ENCODE measurements around the gene PRKAR2B. TPM values are rescaled to one million over a fixed set of nuclear protein-coding genes. Genes with fewer than 3 reads are reported as not detected.

PRKAR2B gene
- polyA plus RNA-seq, 1 of the 3 experiments (the other 2 are of a cell fraction), result 17.3 TPM

DNA sequence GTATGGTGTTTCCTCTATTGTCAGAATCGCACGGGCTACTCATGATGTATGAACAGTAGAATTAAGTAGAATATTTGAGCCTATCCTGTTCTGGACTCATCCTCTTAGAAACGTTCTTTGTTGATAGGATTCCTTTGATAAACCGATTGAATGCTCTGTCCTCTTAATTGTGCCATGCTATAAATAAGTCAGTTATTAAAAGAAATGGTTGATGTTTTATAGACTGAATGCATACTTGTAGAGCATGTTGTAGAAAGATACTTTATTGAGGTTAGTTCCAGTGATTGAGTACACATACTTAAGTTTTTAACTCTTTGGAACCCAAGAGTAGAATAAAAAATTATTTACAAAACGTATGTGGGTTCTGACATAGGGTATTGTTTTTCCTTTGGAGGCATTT lies 69.4 kb downstream of the PRKAR2B start:
- ChIA-PET CTCF (interaction anchor here (1.1 to 1.2 kb wide), 2 partner anchors 34 to 629 kb away, joined by 3 to 4 read pairs; no protein-coding TSS in a partner anchor), POLR2A (no interaction called here)
- no peak for TF ChIP-seq RXRA (IDR thresholded peaks at IDR 0.05; ENCODE audit: borderline replicate concordance, low read depth)
- no peak for TF ChIP-seq GATA2 (CRISPR knock-in tag; IDR thresholded peaks at IDR 0.05)
- no peak for TF ChIP-seq CHD2 (IDR thresholded peaks at IDR 0.05; ENCODE audit: low read length, partially characterized antibody)
- no peak for TF ChIP-seq TAF1 (IDR thresholded peaks at IDR 0.05; ENCODE audit: borderline replicate concordance, low read depth, low read length)
- no peak for TF ChIP-seq TEAD4 (IDR thresholded peaks at IDR 0.05; ENCODE audit: borderline replicate concordance, insufficient read depth)
- TF ChIP-seq GABPA (IDR thresholded peaks at IDR 0.05; ENCODE audit: low read depth), result no peak
- no peak for TF ChIP-seq EP300 (IDR thresholded peaks at IDR 0.05; ENCODE audit: borderline replicate concordance in 1 of 2, low read depth in 1 of 2, low read length in 1 of 2)
- no peak for TF ChIP-seq NFIC (IDR thresholded peaks at IDR 0.05; ENCODE audit: borderline replicate concordance)
- no peak for TF ChIP-seq MEF2A (IDR thresholded peaks at IDR 0.05; ENCODE audit: borderline replicate concordance, low read depth)
- TF ChIP-seq SMC3 (IDR thresholded peaks at IDR 0.05; ENCODE audit: low read depth, low read length), result no peak
- TF ChIP-seq, protein P1, sequence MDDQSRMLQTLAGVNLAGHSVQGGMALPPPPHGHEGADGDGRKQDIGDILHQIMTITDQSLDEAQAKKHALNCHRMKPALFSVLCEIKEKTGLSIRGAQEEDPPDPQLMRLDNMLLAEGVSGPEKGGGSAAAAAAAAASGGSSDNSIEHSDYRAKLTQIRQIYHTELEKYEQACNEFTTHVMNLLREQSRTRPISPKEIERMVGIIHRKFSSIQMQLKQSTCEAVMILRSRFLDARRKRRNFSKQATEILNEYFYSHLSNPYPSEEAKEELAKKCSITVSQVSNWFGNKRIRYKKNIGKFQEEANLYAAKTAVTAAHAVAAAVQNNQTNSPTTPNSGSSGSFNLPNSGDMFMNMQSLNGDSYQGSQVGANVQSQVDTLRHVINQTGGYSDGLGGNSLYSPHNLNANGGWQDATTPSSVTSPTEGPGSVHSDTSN (IDR thresholded peaks at IDR 0.05), result no peak
- TF ChIP-seq FOXJ3 (CRISPR knock-in tag; IDR thresholded peaks at IDR 0.05), result no peak
- H3K4me1 ChIP-seq (ENCODE audit: control insufficient read depth in 1 of 2, insufficient read depth in 2 of 2, low read depth in 1 of 2, low read length in 1 of 2), result peaks cover 5 to 11% of the 10 kb centered on the region in 2 experiments; a peak in 3 of 4 replicates
- no peak overlapping the region for H2AFZ ChIP-seq (ENCODE audit: low read depth)
- H3F3A ChIP-seq (replicated peaks; ENCODE audit: insufficient read depth), result peaks cover 9% of the 10 kb centered on the region
- WGBS (ENCODE audit: low lambda C conversion rate), result 93% methylated on average over 5 of the region's 5 CpGs
- no peaks in the 10 kb centered on the region for H4K20me1 ChIP-seq (ENCODE audit: insufficient read depth)
- H3K27ac ChIP-seq (ENCODE audit: low read depth in 2 of 2, low read length in 1 of 2), result no peak overlapping the region
- DNase-seq, result no peak
- H3K9me3 ChIP-seq, result no peaks in the 10 kb centered on the region
- H3K36me3 ChIP-seq (replicated peaks in 1 of 2; ENCODE audit: control insufficient read depth in 1 of 2, insufficient read depth in 2 of 2, low read length in 1 of 2), result no peaks in the 10 kb centered on the region
- no peaks in the 10 kb centered on the region for H3K79me2 ChIP-seq (ENCODE audit: insufficient read depth)
- no peak overlapping the region for H3K9ac ChIP-seq
- no peak overlapping the region for H3K4me2 ChIP-seq
- no peaks in the 10 kb centered on the region for H3K27me3 ChIP-seq (ENCODE audit: insufficient read depth)
- no peaks in the 10 kb centered on the region for H3K9me2 ChIP-seq
- H3K4me3 ChIP-seq (ENCODE audit: low read depth in 2 of 2, low read length in 1 of 2), result no peak overlapping the region

DNA sequence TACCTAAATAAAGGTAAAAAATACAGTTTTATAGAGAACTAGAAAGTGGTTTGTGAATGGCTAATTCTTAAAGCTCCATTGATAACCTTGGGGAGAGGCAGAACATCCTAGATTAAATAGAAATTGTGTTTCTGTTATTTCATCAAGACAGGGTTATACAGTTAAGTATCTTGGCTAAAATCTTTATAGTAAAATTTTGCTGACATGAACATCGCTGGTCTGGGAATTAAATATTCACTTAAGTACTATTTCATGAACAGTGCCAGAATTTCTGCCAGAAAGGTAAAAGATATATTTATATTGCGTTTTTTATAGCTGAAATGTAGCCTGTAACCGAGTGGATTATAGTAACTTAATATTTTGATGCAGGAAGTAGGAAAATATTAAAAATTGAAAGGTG lies 70.6 kb downstream of the PRKAR2B start:
- H4K20me1 ChIP-seq (ENCODE audit: insufficient read depth), result no peaks in the 10 kb centered on the region
- no peak overlapping the region for H3K4me3 ChIP-seq (ENCODE audit: low read depth in 2 of 2, low read length in 1 of 2)
- H3K27ac ChIP-seq (ENCODE audit: low read depth in 2 of 2, low read length in 1 of 2), result no peak overlapping the region
- POLR2A ChIA-PET, result interaction anchor here (1.2 kb wide), 1 partner anchor 28 kb away, joined by 3 read pairs; no protein-coding TSS in a partner anchor
- TF ChIP-seq, protein P2, sequence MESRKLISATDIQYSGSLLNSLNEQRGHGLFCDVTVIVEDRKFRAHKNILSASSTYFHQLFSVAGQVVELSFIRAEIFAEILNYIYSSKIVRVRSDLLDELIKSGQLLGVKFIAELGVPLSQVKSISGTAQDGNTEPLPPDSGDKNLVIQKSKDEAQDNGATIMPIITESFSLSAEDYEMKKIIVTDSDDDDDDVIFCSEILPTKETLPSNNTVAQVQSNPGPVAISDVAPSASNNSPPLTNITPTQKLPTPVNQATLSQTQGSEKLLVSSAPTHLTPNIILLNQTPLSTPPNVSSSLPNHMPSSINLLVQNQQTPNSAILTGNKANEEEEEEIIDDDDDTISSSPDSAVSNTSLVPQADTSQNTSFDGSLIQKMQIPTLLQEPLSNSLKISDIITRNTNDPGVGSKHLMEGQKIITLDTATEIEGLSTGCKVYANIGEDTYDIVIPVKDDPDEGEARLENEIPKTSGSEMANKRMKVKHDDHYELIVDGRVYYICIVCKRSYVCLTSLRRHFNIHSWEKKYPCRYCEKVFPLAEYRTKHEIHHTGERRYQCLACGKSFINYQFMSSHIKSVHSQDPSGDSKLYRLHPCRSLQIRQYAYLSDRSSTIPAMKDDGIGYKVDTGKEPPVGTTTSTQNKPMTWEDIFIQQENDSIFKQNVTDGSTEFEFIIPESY (IDR thresholded peaks at IDR 0.05; ENCODE audit: borderline replicate concordance, low read depth), result no peak
- TF ChIP-seq FOSL2 (IDR thresholded peaks at IDR 0.05; ENCODE audit: borderline replicate concordance, low read depth) (no peak), RXRA (IDR thresholded peaks at IDR 0.05; ENCODE audit: borderline replicate concordance, low read depth) (no peak), JUND (IDR thresholded peaks at IDR 0.05) (no peak)
- CTCF ChIA-PET, result interaction anchor here (1.9 kb wide), 1 partner anchor 35 kb away, joined by 4 read pairs; no protein-coding TSS in a partner anchor
- H3K9me2 ChIP-seq, result no peaks in the 10 kb centered on the region
- DNase-seq, result no peak
- H3K79me2 ChIP-seq (ENCODE audit: insufficient read depth), result no peaks in the 10 kb centered on the region
- no peak overlapping the region for H3K4me2 ChIP-seq
- H3K9ac ChIP-seq, result no peak overlapping the region
- H3K4me1 ChIP-seq (ENCODE audit: control insufficient read depth in 1 of 2, insufficient read depth in 2 of 2, low read depth in 1 of 2, low read length in 1 of 2), result peaks cover 5 to 18% of the 10 kb centered on the region in 2 experiments; a peak in 3 of 4 replicates
- peaks cover 9% of the 10 kb centered on the region for H3F3A ChIP-seq (replicated peaks; ENCODE audit: insufficient read depth)
- H3K27me3 ChIP-seq (ENCODE audit: insufficient read depth), result no peaks in the 10 kb centered on the region
- WGBS (ENCODE audit: low lambda C conversion rate), result 85% methylated on average over 3 of the region's 3 CpGs
- H3K9me3 ChIP-seq, result no peaks in the 10 kb centered on the region
- H2AFZ ChIP-seq (ENCODE audit: low read depth), result no peak overlapping the region
- no peaks in the 10 kb centered on the region for H3K36me3 ChIP-seq (replicated peaks in 1 of 2; ENCODE audit: control insufficient read depth in 1 of 2, insufficient read depth in 2 of 2, low read length in 1 of 2)

All from SK-N-SH (cell line).